NOMO-1 treated with dmso at 0.1 percent for 144 hours (cell line): ENCODE results near the gene NAPB.
A peak's percentile ranks its signal among the peaks of the same experiment; 100 is the strongest.

Source experiments
- DNase-seq: peaks from one replicate; lab custom pipeline; 2025; ENCODE audit not compliant: unreplicated experiment; lab: John Stamatoyannopoulos, UW

NAPB gene

DNA sequence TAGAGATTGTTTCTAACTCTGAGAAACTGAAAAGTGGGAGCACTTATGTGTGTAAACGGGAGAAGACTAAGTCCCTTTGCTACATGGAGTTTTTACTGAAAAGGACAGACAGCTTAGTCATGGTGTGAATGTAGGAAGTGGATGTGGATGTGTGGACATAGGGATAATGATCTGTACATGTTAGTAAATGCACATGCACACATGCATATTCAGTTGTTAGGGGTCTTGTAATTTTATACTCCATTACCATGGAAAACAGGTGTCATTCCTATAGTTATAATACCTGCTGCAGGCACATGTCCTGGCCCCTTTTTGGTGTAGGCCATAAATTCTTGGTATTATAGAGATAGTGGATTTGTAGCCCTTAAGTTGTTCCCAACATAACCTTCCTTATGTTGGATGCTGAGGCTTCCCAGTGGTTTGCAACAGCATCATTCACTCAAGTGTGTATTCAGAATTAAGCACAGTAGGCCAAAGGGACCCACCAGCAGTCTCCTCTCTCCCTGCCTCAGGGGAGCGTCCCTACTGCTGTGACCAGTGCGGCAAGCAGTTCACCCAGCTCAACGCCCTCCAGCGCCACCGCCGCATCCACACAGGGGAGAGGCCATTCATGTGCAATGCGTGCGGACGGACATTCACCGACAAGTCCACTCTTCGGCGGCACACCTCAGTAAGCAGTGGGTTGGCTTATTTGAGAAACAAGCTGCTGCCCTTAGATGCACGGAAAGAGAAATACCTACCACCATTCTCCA lies 52.0 kb downstream of the NAPB start:
- no peak for DNase-seq

GRCh38 chr20:23368316-23369071 lies 52.8 kb downstream of the NAPB start:
- no peak for DNase-seq

- DNase-seq = no peak
Measured at GRCh38 chr20:23367770-23368169, 53.5 kb downstream of the NAPB start.

- DNase-seq = no peak
Measured at GRCh38 chr20:23366384-23366783, 54.9 kb downstream of the NAPB start.

DNA sequence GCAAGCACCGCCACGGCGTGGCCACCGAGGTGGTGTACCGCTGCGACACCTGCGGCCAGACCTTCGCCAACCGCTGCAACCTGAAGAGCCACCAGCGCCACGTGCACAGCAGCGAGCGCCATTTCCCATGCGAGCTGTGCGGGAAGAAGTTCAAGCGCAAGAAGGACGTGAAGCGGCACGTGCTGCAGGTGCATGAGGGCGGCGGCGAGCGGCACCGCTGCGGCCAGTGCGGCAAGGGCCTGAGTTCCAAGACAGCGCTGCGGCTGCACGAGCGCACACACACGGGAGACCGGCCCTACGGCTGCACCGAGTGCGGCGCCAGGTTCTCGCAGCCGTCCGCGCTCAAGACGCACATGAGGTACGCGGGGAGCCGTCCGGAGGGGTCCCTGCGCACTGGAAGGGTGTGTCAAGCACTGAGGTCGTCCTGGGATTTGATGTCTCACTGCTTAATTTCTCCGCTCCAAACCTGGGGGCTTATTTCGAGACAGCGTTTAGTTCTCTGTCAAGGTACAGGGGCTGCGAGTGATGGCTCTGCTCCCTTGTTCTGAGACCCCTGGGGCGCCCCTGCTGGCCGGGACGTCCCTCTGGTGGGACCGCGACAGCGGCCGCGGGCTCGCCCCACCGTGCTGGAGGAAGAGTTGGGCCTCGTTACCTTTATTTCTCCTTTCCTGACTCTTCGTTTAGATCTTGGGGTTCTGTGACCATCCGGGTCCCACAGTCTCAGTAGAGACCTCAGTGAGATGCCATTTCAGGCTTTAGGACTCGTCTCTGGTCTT lies 55.7 kb downstream of the NAPB start:
- no peak for DNase-seq

GRCh38 chr20:23363257-23363649 lies 58.0 kb downstream of the NAPB start:
- DNase-seq = no peak

DNA sequence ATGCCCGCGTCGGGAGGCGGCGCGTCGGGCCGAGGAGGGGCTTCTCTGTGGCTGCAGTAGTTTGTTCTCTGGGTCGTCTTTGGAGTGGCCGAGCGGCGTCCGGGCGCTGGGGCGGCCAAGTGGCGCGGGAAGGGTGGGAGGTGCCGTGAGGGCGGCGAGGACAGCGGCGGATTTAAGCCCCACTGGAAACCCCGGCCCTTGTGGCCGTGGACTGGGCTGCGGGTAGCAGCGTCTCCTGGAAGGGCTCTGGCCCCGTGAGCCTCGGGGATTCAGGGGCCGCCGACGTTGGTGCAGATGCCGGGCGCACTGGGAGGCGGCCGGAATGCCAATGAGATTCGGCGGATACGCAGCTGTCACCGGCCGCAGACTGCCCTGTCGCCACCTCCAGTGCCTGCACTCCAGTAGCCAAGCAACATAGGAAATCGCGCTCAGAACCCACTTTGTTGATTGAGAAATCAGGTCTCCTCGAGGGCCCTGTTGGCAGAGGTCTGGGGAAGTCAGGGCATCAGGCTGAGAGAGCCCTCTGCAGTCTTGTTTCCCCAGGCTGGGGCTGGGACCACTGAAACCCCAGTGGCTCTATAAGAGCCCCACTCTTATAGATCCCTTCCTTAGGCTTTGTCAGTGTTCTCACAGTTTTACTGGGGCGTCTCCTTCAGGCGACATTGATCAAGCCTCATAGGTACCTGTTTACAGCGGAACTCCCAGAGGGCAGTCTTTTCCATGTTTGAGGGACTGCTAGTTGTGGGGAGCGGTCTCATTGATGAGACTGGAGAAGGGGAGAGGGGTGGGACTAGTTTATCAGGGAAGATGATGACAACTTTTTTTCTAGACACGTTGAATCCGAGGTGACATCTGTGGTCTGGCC lies 58.7 kb downstream of the NAPB start:
- peak; percentile 56 for DNase-seq

DNA sequence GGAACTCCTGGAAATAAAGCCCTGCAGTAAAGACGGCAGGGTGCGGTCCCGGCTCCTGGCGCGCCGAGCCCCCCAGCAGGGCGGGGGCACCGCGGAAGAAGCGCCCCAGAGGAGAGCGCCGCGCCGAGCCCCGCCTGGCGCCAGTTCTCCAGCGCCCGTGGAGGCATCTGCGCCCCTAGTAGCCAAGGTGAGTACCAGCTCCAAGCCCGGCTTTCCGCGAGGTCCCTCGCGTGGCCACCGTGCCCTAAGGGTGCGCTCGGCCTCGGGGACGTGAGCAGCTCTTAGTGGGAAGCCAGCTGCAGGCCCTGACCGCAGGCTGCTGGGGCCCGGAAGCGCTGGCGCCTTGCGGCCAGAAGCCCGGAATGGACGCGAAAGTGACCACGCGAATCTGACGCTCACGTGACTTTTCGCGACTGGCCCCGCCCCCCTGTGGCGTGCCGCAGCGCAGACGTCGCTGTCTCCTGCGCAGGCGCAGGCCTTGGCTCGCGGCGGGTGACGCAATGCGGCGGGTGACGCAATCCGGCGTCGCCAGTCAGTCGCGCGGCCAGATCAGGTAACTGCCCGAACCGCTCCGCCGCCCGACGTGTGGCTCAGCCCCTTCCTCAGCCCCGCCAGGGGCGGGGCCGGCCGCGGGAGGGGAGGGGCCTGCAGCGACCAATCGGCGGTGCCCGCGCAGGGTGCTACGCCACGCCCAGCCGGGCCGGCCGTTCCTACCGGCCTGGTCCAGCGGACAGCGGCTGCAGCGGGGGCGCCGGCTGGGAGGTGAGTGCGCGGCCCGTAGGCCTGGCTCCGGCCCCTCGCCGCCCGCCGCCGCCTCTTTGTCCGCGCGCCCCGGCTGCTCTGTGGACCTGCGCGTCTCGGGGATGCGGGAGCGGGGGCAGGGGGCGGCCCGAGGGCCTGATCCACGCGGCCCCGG lies 59.6 kb downstream of the NAPB start, which contains the start of gene GZF1:
Gene GZF1 (plus strand): TSS at position 707 of the 916 bp plus-strand sequence. CDS start 2,202 bp downstream, outside the sequence.
- DNase-seq = peak; percentile 98

DNA sequence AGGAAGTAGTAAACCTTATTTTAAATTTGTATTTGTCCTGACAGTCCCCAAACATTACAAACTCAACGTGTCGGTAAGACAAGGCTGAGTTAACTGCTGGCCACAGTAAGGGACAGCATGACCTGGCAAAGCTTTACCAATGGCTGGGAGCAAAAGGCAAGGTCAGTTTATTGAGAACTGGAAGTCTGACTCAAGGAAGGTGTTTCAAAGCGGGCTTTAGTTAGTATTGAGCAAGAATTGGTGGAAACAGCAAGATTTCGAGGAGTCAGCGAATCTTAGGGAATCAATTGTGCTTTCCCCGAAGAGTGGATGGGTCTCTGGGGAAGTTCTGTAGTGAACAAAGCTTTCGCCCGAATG lies 60.2 kb downstream of the NAPB start:
- DNase-seq = no peak

DNA sequence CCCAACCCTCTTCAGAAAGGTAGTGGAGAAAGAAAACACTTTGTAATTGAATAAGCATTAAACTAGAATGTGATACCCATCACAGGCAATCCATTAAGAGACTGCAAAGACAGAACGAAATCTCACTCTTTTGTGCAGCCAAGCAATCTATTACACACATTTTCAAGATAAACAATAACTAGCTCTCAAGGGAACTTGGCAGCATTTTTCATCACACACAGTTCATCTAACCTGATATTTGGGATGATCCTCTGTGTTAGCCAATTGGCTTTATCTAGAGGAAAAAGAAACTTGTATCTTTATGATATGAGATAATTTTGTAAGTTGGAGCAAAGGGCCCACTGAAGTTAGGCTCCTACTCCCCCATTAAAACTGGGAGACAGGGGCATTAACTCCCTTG lies 60.8 kb downstream of the NAPB start:
- DNase-seq = no peak

DNA sequence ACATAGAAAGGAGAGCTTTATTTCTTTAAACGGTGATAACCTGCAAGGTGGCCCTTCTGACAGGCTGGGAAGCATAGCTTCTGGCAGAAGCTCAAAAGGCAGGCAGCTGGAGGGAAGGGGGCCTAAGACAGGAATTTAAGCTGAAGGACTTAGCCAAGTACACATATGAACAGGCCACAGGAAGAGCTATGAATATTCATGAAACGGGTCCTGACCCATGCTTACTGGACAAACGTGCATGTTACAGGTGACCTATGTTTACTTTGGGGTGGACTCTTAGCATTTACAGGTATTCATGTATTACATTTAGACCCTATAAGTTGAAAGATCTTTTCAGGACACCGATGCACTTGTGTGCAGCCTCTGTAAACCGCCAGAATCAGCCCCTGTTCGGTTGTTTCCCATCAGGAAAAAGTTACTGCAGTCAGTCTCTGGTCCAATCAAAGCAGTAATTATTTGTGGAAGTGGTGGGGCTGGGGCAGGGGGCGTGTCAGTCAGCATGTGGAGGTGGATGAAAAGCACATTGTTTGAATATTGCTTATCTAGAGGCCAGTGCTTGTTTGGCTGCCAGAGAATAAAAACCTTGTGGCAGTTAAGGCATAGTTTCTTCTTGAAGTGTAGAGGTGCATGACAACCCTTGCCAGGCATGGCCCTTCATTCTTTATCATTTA lies 62.2 kb downstream of the NAPB start:
- DNase-seq = no peak

DNA sequence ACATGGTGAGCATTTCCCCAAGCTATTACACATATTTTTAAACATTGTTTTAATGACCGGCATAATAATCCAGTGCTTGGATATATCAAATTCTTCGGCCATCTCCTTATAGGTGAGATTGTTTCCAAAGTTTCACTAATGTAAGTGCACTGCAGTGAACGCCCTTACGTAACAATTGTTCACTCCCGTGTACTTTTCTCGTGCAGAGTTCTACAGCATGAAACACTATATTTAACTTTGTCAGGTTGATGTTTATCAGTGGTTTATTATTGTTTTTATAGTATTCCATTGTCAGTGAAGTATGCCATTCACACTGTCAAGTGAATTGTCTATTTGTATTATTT lies 62.8 kb downstream of the NAPB start:
- no peak for DNase-seq

DNA sequence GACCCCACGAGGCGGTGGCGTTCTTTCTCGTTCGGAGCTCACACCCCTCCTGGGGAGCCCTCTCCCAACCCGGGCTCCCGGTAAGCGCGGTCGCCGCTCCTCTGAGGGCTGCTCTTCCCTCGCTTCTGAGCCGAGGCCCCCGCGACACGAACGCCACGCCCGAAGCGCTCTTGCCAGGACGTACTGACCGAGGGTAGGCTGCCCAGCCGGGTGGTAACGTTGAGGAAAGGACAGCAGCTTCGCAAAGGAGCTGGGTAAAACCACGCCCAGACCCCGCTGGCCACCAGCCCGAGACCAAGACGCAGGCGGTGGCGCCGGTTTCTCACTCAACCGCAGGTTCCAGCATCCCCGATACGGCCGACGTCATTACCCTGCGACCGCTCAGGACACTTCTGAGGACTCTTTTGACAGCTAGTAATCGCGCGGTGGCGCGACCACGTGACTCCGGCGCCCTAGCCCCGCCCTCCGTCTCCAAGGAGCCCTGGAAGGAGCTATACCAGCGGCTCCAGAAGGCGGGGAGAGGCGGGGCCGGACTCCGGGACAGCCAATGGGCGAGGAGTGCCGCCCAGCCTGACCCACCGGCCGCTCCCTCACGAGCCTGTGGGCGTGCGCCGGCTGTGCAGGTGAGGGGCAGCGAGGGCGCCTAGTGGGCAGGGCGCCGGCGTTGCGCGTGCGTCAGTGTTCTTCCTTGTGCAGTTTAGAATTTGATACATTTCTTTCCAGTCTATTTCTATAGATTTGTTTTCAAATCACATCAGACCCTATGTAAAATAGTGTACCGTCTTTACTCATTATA lies 63.3 kb downstream of the NAPB start:
- peak; percentile 97 for DNase-seq

GRCh38 chr20:23356203-23356602 lies 65.1 kb downstream of the NAPB start:
- DNase-seq = no peak

DNA sequence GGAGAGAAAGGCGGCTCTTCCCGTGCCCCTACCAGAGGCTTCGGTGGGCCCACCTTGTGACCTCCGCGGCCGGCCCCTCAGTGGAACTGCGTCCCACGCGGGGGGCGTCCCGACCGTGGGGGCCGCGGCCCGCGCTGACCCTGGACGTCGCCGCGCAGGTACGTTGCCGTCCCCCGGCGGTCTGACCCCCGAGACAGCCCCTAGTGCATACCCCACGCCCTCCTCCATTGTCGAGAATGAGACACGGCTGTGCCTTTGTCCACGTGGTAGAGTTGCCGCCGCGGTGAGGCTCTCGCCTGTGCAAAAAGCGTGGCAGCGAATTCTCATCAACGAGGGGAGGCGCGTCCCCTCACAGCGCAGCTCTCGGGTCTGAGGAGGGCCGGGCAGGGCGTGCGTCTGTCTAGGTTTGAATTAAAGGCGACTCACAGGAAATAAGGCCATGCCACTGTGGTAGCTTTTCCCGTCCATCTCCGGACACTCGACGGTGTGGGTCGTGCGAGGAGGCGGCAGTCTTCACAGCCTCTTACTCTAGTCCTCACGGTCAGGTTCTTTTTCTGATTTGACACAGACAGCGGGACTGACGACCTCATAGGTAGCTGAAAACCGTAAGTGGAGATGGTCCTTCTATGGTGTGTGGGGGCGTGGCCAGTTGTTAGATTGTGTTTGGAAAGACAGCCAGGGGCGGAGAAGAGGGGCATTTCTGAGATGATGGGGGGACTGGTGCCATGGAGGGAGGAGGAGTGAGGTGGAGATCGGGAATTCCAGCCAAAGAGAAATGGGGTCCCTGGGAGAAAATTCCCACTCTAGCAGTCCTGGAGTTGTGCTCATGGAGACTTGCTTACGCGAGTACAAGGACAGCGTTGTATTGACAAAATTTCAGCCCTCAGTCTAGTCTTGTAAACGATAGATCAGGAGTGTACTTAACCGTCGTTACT lies 70.1 kb downstream of the NAPB start:
- DNase-seq = no peak

DNA sequence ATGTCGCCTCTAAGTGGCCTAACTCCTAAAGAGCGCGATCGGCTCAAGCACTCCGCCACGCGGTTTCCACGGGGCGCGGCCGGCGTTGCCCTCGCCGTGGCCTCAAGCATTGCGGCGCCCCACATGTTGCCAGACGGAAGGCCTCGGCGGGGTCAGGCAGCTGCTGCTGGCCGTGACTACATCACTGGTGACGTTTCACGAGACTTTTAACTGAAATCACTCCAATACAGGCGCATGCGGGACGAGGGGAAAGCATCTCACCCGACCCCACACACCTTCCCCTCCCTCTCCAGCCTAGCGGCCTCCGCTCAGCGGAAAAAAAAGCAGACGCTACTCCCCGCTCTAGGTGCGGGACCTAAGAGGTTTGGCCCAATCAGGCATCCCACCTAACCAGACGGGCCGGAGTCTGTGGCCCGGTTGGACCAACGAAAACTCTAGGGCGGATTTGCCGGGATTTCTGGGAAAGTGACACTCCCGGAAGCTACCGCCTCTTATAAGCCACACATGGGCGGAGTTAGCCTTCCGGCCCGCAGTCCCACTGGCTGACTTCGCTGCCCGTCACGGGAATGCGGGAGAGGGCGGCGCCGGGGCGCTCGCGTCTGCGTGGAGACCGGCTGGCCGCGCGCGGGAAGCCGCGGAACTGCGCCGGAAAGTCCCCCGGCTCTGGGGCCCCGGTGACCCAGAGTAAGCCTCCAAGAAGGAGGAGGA lies 70.9 kb downstream of the NAPB start, which contains the start of gene NXT1:
Gene NXT1 (plus strand): TSS at position 596 of the 708 bp plus-strand sequence. CDS start 3,251 bp downstream, outside the sequence.
- peak; percentile 86 for DNase-seq
